Spleen (tissue), 11 donors: ENCODE data around the gene USP36. TPM values are rescaled to one million over a fixed set of nuclear protein-coding genes. Genes with fewer than 3 reads are reported as not detected.
"Not testable (repeated sequence)": the region's sequence is repeated elsewhere in the genome, so short reads cannot be mapped to it uniquely, and the experiment has no call there.

Experiments
- DNase-seq: peaks from one replicate; pipeline ENCODE4 v3.0.0-alpha.2; 2020
- H3K27ac ChIP-seq, 8 donors: fragments of 200-600 bp; sonication (generic) in 7 of 8; 1 replicate in 4 of 8; 2 replicates in 4 of 8; pipeline versions ENCODE4 v1.5.0 to v1.8.0; 2016 to 2021; ENCODE audit warnings: inconsistent platforms in 4 of 8, mild to moderate bottlenecking in 4 of 8, moderate library complexity in 1 of 8
- H3K27me3 ChIP-seq, 7 donors: fragments of 200-600 bp; sonication (generic) in 6 of 7; replicated peaks in 1 of 7; 1 replicate in 4 of 7; 2 replicates in 3 of 7; pipeline versions ENCODE4 v1.5.0 to v1.8.0; 2016 to 2021; ENCODE audit warnings: inconsistent platforms in 3 of 7, mild to moderate bottlenecking in 1 of 7
- H3K36me3 ChIP-seq, 6 donors: fragments of 200-600 bp; sonication (generic) in 5 of 6; 1 replicate in 4 of 6; 2 replicates in 2 of 6; pipeline versions ENCODE4 v1.5.0 to v1.8.0; 2016 to 2021; ENCODE audit warnings: inconsistent platforms in 2 of 6
- H3K4me1 ChIP-seq, 6 donors: fragments of 200-600 bp; sonication (generic) in 5 of 6; 1 replicate in 3 of 6; 2 replicates in 3 of 6; pipeline versions ENCODE4 v1.5.0 to v1.8.0; 2016 to 2021; ENCODE audit warnings: inconsistent platforms in 3 of 6
- H3K4me3 ChIP-seq, 8 donors: fragments of 200-600 bp; sonication (generic) in 7 of 8; 1 replicate in 4 of 8; 2 replicates in 4 of 8; pipeline versions ENCODE4 v1.5.0 to v1.8.0; 2016 to 2021; ENCODE audit warnings: inconsistent platforms in 4 of 8, mild to moderate bottlenecking in 4 of 8, moderate library complexity in 2 of 8
- H3K9me3 ChIP-seq, 8 donors: fragments of 200-600 bp; sonication (generic) in 7 of 8; 1 replicate in 4 of 8; 2 replicates in 4 of 8; pipeline versions ENCODE4 v1.5.0 to v1.8.0; 2016 to 2021; ENCODE audit warnings: inconsistent platforms in 4 of 8
- CTCF ChIP-seq, 11 experiments: fragments of 200-600 bp in 7 of 11; fragments of 450-650 bp in 4 of 11; sonication (generic) in 4 of 11; IDR thresholded peaks in 8 of 11; conservative IDR thresholded peaks in 3 of 11; 1 replicate in 7 of 11; 2 replicates in 4 of 11; pipeline versions ENCODE4 v1.4.0 to v1.8.0; 2016 to 2021; ENCODE audit warnings: antibody characterized with exemption in 11 of 11, inconsistent platforms in 4 of 11, mild to moderate bottlenecking in 1 of 11
- POLR2A ChIP-seq, 3 donors: fragments of 450-650 bp; IDR thresholded peaks; one replicate each; pipeline ENCODE4 v1.5.1; 2017; ENCODE audit warnings: antibody characterized with exemption in 3 of 3, mild to moderate bottlenecking in 1 of 3
- POLR2AphosphoS5 ChIP-seq, 3 donors: sonication (generic); formaldehyde crosslinking; IDR thresholded peaks; one replicate each; pipeline ENCODE4 v1.5.1; 2017; ENCODE audit warnings: antibody characterized with exemption in 3 of 3
- WGBS, 5 donors: extraction: QIAGEN DNeasy Blood & Tissue Kit in 3 of 5; methylation state at CpG; one replicate each; pipeline versions ENCODE4 v1.1.5 to v1.1.7; 2013 to 2018; 5-methylcytosine and 5-hydroxymethylcytosine counted together
- intact Hi-C: fragments of 100-400 bp; cut with DNase I; formaldehyde crosslinking; loops from one replicate; pipeline ENCODE4 v1.15.0; 2023; ENCODE audit warnings: low total_unique reads
- polyA plus RNA-seq, 3 donors: library from polyadenylated mRNA; stranded (reverse); fragments of 200-250 nt; gene quantifications; one replicate each; pipeline ENCODE4 v1.2.1, GENCODE V29; 2013
- total RNA-seq, 7 donors: library from RNA; depleted of rRNA in 3 of 7; stranded (reverse); fragments of >200 nt in 3 of 7; fragmentation: NEBNext Ultra II Directional in 4 of 7; extraction: Animal tissue kit (Norgen Biotek cat#: 25700) in 4 of 7; gene quantifications; one replicate each; pipeline versions ENCODE4 v1.1.0 to v1.2.1, GENCODE V29; 2016 to 2021
- donor health status: healthy with polysubstance abuse.
- donor health status: DM: no; HTN: no; CAD: no; lungs with moderate emphysema.
- donor health status: DM: no; HTN: no; CAD: no.
- donor health status: Bipolar disorder and iron deficiency.
- donor health status: healthy.
- donor health status: DM: no; HTN: no; CAD: no.
- donor health status: DM: yes; HTN: yes; CAD: no.

Gene USP36
- total and polyA plus RNA-seq, 10 donors, result 13.4 to 95.0 (median 51.6) TPM

- Histone ChIP-seq H3K27ac (peak overlapping the region in 5 of 8 donors; percentile 10 to 66 (median 43)), H3K4me1 (peaks cover 5 to 64% (median 27%) of the 10 kb centered on the region in 6 donors), H3K27me3 (no peaks in the 10 kb centered on the region), H3K9me3 (no peaks in the 10 kb centered on the region), H3K36me3 (peaks cover 0 to 62% (median 15%) of the 10 kb centered on the region in 6 donors), H3K4me3 (no peak overlapping the region)
- peak in 2 of 3 donors; percentile 10 to 53 for TF ChIP-seq POLR2AphosphoS5 (IDR thresholded peaks at IDR 0.05)
- no peak for TF ChIP-seq CTCF (IDR thresholded peaks at IDR 0.05 in 8 of 11, conservative IDR thresholded peaks at IDR 0.05 in 3 of 11)
- 56 to 72% (median 67%) methylated on average over 21 of the region's 21 CpGs for WGBS, 5 donors
- no peak for DNase-seq
- intact Hi-C loops, result loop anchor here (10.0 kb wide), 1 partner anchor 51 kb away; the partner anchor contains the start of gene TIMP2
These were observed 33.1 kb upstream of the USP36 start for GRCh38 chr17:78873519-78874340.

GRCh38 chr17:78872486-78872885, 31.9 kb upstream of the USP36 start:
- H3K4me1 ChIP-seq, result peaks cover 5 to 52% (median 25%) of the 10 kb centered on the region in 6 donors
- H3K4me3 ChIP-seq, result no peak overlapping the region
- intact Hi-C loops, result loop anchor here (10.0 kb wide), 1 partner anchor 52 kb away; the partner anchor contains the start of gene TIMP2
- peak overlapping the region in 2 of 8 donors; percentile 28 to 42 for H3K27ac ChIP-seq
- TF ChIP-seq CTCF (IDR thresholded peaks at IDR 0.05 in 8 of 11, conservative IDR thresholded peaks at IDR 0.05 in 3 of 11) (no peak), POLR2AphosphoS5 (IDR thresholded peaks at IDR 0.05) (no peak)
- peaks cover 0 to 68% (median 18%) of the 10 kb centered on the region in 6 donors for H3K36me3 ChIP-seq
- no peak for DNase-seq
- H3K9me3 ChIP-seq, result no peaks in the 10 kb centered on the region
- WGBS, 5 donors, result 71 to 83% (median 77%) methylated on average over 6 of the region's 6 CpGs
- H3K27me3 ChIP-seq, result no peaks in the 10 kb centered on the region

- Histone ChIP-seq H3K4me3 (no peak overlapping the region), H3K4me1 (peaks cover 8 to 52% (median 26%) of the 10 kb centered on the region in 6 donors), H3K27ac (no peak overlapping the region), H3K27me3 (no peaks in the 10 kb centered on the region), H3K36me3 (peaks cover 0 to 75% (median 18%) of the 10 kb centered on the region in 6 donors), H3K9me3 (no peaks in the 10 kb centered on the region)
- intact Hi-C loops, result loop anchor here (10.0 kb wide), 1 partner anchor 54 kb away; the partner anchor contains the start of gene TIMP2
- DNase-seq, result no peak
- TF ChIP-seq CTCF (IDR thresholded peaks at IDR 0.05 in 8 of 11, conservative IDR thresholded peaks at IDR 0.05 in 3 of 11), result no peak
- TF ChIP-seq POLR2A (IDR thresholded peaks at IDR 0.05), result no peak
- TF ChIP-seq POLR2AphosphoS5 (IDR thresholded peaks at IDR 0.05), result no peak
- WGBS, 5 donors, result 83 to 89% (median 84%) methylated on average over 15 of the region's 15 CpGs
These were observed 30.0 kb upstream of the USP36 start for GRCh38 chr17:78870621-78871020.

- TF ChIP-seq POLR2A (IDR thresholded peaks at IDR 0.05) (no peak), POLR2AphosphoS5 (IDR thresholded peaks at IDR 0.05) (no peak), CTCF (IDR thresholded peaks at IDR 0.05 in 8 of 11, conservative IDR thresholded peaks at IDR 0.05 in 3 of 11) (no peak)
- H3K4me3 ChIP-seq, result no peak overlapping the region
- H3K9me3 ChIP-seq, result no peaks in the 10 kb centered on the region
- intact Hi-C loops, result no loop called here
- H3K4me1 ChIP-seq, result peaks cover 4 to 51% (median 31%) of the 10 kb centered on the region in 6 donors
- H3K27ac ChIP-seq, result peak overlapping the region in 1 of 8 donors; percentile 82
- no peak for DNase-seq
- H3K36me3 ChIP-seq, result peaks cover 0 to 76% (median 18%) of the 10 kb centered on the region in 6 donors
- H3K27me3 ChIP-seq, result no peaks in the 10 kb centered on the region
- WGBS, 5 donors, result 71 to 86% (median 73%) methylated on average over 7 of the region's 7 CpGs
These were observed 27.8 kb upstream of the USP36 start for GRCh38 chr17:78868391-78868790.

- DNase-seq, H3K4me3 ChIP-seq, intact Hi-C loops, H3K9me3 ChIP-seq, H3K27me3 ChIP-seq: not testable (repeated sequence)
- peaks cover 0 to 76% (median 18%) of the 10 kb centered on the region in 6 donors for H3K36me3 ChIP-seq
- WGBS, 5 donors, result 66 to 84% (median 74%) methylated on average over 3 of the region's 3 CpGs
- H3K27ac ChIP-seq, result peak overlapping the region in 6 of 8 donors; percentile 25 to 82 (median 66)
- H3K4me1 ChIP-seq, result peaks cover 4 to 51% (median 30%) of the 10 kb centered on the region in 6 donors
These were observed 26.4 kb upstream of the USP36 start for GRCh38 chr17:78867046-78867445.
